8988T (cell line): ENCODE results near the gene UBR4.
"Not testable (repeated sequence)": the region's sequence is repeated elsewhere in the genome, so short reads cannot be mapped to it uniquely, and the experiment has no call there.

ENCODE experiments used
- DNase-seq: peaks from one replicate; pipeline ENCODE4 v3.0.0; 2011

UBR4 gene

DNA sequence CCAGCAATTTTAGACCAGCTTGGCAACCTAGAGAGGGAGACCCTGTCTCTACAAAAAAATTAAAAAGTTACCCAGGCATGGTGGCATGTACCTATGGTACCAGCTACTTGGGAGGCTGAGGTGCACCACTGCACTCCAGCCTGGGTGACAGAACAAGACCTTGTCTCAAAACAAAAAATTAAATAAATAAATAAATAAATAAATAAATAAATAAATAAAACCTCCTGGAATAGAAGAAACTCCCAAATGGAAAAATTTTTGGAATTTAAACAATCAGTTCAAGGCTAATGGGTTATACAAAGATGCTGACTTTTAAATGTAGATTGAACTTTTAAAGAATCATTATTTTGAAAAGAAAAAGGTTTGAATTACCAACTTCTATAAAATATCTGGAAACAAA is 22.2 kb downstream of the UBR4 start:
- DNase-seq: no peak

GRCh38 chr1:19186001-19186400 is 24.1 kb downstream of the UBR4 start:
- DNase-seq: no peak

- no peak for DNase-seq
These were observed 27.8 kb downstream of the UBR4 start for GRCh38 chr1:19182223-19182622.

DNA sequence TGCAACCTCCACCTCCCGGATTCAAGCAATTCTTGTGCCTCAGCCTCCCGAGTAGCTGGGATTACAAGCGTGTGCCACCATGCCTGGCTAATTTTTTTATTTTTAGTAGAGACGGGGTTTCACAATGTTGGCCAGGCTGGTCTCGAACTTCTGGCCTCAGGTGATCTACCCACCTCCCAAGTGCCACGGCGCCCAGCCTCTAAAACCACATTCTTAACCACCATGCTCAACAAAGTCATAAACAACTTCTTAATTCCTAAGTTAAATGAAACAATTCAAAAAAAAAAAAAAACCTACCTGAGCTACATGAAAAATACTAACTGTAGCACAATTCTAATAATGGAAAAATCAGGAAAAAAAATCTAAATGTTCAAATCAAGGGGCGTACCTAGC is 29.8 kb downstream of the UBR4 start:
- DNase-seq: not testable (repeated sequence)

- DNase-seq: no peak
These were observed 30.3 kb downstream of the UBR4 start for GRCh38 chr1:19179597-19180264.

GRCh38 chr1:19178734-19179398 is 31.2 kb downstream of the UBR4 start:
- DNase-seq: no peak

DNA sequence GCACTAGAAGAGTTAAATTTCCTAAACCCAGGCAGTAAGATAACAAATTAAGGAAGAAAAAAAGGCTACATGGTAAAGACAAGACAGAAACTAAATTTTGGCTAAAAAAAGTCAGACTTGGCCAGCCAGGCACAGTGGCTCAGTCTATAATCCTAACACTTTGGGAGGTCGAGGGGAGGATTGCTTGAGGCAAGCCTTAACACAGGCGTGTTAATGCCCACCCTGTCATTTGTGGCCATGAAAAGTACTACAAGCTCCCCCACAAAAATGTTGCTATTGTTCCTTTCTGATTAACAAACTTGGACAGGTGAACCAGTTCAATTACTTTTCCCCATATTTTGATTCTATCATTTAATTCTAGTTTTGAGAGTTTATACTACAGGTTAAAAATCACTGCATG is 32.3 kb downstream of the UBR4 start:
- no peak for DNase-seq

DNA sequence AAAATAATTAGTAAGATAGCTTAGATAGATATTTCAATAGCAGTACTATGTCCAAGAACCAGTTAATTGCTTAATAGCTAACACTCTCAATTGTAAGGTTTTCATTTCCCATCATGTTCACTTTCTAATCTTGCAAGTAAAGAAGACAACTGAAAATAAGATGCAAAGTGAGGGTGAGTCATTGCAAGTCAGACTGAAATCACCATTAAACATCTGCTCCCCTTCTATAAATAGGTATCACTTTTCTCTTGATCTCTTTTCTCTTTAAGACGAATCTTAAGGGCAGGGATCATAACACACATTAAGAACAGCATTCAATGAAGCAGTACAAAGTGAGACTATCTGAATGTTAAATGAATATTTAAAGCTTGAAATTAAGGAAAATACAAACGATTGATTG is 40.4 kb downstream of the UBR4 start:
- DNase-seq: no peak

DNA sequence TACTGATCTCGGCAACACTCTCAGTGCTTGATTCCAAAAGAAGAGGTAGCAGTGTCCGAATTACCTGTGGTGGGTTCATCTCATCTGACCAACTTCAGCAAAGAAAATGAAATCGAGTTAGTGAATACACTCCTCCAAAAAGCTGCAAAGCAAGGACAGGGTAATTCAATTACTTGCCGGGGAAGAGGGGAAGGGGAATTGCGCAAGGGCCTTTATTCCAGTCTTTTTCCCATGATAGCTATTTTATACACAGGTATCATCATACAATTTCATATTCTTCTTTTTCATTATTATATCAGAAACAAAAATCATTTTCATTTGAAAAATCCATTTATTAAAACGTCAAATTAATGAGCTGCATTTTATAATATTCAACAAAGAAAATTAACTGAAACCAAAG is 42.9 kb downstream of the UBR4 start:
- no peak for DNase-seq

- no peak for DNase-seq
These were observed 44.0 kb downstream of the UBR4 start for GRCh38 chr1:19166066-19166465.

GRCh38 chr1:19165501-19165900 is 44.6 kb downstream of the UBR4 start:
- no peak for DNase-seq

DNA sequence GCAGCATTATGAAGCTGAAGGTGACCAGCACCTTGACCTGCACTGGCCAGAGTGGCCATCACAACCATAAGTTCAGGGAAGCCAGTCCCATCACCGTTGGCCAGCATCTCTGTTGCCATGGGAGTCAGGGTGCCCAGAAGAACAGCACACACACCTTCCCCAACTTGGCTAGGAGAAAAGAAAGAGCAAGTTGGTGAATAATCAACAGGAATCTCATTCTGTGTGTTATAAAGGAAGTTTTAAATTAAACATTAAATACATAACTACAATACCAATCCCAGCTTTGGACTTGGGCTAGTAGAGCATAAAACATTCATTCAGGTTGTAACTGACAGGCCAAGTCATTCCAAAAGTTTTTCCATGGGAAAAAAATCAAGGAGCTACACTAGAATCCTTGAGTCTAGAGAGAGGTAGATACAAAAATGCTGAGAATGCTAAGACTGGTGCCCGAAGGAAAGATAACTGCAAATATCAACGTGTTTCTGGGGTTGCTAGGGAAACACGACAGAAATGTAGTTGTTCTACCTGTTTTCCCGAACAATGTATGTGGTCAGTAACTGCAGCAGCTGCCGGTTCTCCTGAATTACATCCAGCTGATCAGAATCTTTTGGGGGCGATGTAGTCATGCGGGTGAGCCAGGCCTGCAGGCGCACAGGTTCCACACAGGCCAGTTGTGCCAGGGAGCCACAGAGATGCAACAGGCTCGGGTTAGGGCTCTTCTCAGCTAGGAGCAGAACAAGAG is 45.6 kb downstream of the UBR4 start:
- no peak for DNase-seq

DNA sequence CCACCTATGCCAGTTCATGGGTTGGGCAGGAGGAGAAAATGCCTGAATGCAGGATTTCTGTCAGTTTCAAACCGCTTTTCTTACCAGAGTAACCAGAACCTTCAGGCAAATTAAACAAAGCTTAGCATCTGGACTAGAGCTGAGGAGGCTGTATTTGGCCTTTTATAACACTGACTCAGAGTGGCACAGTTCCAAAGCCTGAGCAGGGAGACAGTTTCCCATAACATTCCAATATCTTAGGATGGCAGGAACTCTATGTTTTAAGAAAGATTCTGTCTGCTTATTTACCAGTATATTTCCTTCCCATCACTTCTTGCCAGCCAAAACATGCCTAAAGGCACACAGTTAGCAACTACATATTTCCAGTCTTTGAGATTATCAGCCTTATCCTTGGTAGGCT is 46.8 kb downstream of the UBR4 start:
- DNase-seq: no peak

- DNase-seq: no peak
These were observed 49.2 kb downstream of the UBR4 start for GRCh38 chr1:19160831-19161230.

DNA sequence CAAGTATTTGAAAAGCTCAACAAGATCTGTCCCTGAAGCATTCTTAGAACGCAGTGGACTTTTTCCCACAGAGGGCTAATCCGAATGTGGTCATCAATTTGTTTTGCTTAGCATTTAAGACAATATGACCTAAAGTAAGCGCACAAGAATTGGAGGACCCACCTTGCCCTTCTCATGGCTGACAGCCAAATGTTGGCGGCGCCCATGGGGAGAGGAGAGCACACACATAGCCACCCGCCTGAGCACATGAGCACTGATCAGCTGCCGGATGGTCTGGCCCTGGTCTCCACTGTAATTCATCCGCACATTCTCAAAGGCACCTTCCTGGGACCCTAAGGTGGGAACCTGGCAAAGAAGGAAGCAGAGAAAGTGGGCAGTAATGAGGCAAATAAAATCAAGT is 52.4 kb downstream of the UBR4 start:
- no peak for DNase-seq

GRCh38 chr1:19156676-19157075 is 53.4 kb downstream of the UBR4 start:
- DNase-seq: no peak

GRCh38 chr1:19154876-19155275 is 55.2 kb downstream of the UBR4 start:
- no peak for DNase-seq

DNA sequence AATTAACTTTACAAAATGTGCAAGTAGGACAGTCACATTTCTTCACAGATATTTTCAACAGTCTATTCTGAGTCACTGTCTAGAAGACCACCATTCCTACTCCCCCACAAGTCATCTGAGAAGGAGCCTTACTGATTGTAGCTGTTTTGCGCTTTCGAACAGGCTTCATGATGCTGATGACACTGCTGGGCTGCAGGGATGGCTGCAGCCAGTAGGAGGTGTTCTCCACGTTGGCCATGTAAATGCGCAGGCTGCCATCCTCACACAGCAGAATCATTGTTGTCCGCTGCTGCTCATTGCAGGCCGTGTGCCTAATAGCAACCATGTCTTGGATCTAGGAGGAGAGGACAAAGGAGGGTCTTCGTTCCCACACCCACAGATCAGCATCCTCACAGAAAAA is 56.9 kb downstream of the UBR4 start:
- no peak for DNase-seq

DNA sequence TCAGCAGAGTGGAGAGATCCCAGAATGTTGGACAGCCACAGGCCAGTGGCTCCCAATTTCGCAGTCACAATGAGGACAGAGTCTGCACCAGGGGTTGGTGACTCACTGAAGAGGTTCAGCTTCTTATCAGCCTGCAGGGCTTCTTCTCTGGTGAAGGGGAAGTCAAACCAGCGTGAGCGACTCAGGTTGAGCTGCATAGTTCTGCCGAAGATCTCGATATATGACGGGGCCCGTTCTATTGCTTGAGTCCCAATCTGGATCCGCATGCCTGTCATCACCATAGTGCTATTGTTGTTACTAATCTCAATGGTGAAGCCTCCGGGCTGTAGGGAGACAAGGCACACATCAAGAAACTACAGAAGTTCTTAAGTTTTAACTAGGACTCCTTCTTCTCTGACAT is 58.5 kb downstream of the UBR4 start:
- DNase-seq: no peak

DNA sequence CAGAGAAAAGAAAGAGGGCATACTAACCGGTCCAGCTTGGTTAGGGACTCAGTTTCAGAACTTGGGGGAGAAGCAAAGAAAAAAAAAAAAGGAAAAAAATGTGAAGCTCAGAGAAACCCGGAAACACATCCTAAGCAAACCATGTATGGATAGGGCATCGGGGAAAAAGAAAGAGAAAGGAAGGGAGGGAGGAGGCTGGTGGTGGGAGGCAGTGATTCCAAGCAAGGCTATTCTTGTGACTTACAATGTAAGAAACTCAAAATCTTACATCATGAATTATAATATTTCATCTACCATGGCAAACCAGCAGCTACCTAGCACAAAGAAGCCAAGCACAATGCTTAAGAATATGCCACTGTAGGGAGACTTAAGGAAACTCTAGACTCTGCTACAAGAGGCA is 60.3 kb downstream of the UBR4 start:
- no peak for DNase-seq

GRCh38 chr1:19140465-19140864 is 69.6 kb downstream of the UBR4 start:
- DNase-seq: no peak

GRCh38 chr1:19139711-19140110 is 70.4 kb downstream of the UBR4 start:
- DNase-seq: no peak

DNA sequence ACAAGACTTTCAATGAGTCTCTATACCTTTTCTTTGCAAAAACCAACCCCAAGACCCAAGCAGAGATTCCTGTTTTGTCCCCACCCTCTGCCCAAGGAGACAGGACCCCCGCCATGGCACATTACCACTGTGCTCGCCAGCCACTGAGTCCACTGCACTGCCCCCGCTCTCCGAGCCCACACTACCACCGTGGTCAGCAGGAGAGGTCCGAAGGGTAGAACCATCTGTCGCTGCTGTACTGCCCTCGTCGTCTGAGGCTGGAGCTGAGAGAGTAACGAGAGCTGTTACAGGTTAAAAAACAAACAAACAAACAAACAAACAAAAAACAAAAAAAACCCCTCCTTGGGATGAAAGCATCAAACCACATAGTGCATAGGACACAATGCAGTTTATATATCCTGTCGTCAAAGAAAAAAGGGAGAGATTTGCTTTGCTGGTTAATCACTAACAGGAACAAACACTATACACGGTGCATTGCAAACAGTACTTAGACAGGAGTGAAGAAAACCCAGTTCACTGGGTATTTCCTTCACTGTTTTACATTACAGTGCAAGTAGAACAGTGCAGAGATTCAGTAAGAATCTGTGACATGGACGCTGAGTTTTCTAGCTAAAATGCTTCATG is 71.0 kb downstream of the UBR4 start:
- DNase-seq: no peak

- DNase-seq: no peak
These were observed 71.7 kb downstream of the UBR4 start for GRCh38 chr1:19138331-19138730.
